Measurements from ENCODE around the gene SDHAF3. TPM values are rescaled to one million over a fixed set of nuclear protein-coding genes. Genes with fewer than 3 reads are reported as not detected.
"Not testable (repeated sequence)": the region's sequence is repeated elsewhere in the genome, so short reads cannot be mapped to it uniquely, and the experiment has no call there.

The SDHAF3 gene
- total and polyA plus RNA-seq, 10 of the 15 experiments (the other 5 are each of a cell fraction or from before 2014, with no cell fraction given) = 24.3 to 124 (median 63.5) TPM

DNA sequence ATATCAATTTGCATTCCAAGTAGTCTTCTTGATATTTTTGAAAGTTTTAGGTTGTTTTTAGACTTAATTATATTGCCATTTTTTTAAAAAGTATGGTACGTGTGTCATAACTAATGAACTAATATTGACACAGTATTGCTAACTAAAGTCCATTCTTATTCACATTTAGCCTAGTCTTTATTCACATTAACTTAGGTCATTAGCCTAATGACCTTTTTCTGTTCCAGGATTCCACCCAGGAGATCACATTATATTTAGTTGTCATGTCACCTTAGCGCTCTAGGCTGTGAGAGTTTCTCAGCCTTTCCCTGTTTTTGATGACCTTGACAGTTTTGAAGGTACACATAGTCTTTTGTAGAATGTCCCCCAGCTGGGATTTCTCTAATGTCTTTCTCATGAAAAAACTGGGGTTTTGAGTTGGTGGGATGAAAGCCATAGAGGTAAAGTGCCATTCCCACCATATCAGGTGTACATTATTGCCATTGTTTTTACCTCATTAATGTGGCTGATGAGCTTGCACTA is 38.5 kb downstream of the SDHAF3 start:
- no peaks in the 10 kb centered on the region for H4K20me1 ChIP-seq (ENCODE audit: control insufficient read depth, insufficient read depth)
- no peaks in the 10 kb centered on the region for H3K36me3 ChIP-seq (ENCODE audit: control insufficient read depth in 2 of 2, insufficient read depth in 2 of 2, low read length in 1 of 2)
- intact Hi-C loops (cut with micrococcal nuclease; ENCODE audit: unreplicated experiment) = no loop called here
- WGBS (ENCODE audit: insufficient coverage, insufficient replicate concordance, low lambda C conversion rate, missing lambda C conversion rate) = 100% methylated on average over 2 of the region's 2 CpGs
- no peak overlapping the region for H3K9ac ChIP-seq (ENCODE audit: control insufficient read depth, insufficient read depth, low read length)
- H3K9me3 ChIP-seq (replicated peaks; ENCODE audit: control insufficient read depth, insufficient read depth, low read length) = no peaks in the 10 kb centered on the region; the same call in 2 of the 3 replicates
- TF ChIP-seq, protein P1, sequence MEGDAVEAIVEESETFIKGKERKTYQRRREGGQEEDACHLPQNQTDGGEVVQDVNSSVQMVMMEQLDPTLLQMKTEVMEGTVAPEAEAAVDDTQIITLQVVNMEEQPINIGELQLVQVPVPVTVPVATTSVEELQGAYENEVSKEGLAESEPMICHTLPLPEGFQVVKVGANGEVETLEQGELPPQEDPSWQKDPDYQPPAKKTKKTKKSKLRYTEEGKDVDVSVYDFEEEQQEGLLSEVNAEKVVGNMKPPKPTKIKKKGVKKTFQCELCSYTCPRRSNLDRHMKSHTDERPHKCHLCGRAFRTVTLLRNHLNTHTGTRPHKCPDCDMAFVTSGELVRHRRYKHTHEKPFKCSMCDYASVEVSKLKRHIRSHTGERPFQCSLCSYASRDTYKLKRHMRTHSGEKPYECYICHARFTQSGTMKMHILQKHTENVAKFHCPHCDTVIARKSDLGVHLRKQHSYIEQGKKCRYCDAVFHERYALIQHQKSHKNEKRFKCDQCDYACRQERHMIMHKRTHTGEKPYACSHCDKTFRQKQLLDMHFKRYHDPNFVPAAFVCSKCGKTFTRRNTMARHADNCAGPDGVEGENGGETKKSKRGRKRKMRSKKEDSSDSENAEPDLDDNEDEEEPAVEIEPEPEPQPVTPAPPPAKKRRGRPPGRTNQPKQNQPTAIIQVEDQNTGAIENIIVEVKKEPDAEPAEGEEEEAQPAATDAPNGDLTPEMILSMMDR (IDR thresholded peaks at IDR 0.05 in 2 of 3, conservative IDR thresholded peaks at IDR 0.05 in 1 of 3; ENCODE audit: control insufficient read depth in 2 of 3, extremely low read depth in 1 of 3, insufficient read depth in 1 of 3, low read depth in 3 of 3, low read length in 3 of 3) = no peak
- TF ChIP-seq FOS (IDR thresholded peaks at IDR 0.05; ENCODE audit: borderline replicate concordance, extremely low read depth, insufficient read length) = no peak
- TF ChIP-seq ZNF217 (IDR thresholded peaks at IDR 0.05) = no peak
- TF ChIP-seq RELA (IDR thresholded peaks at IDR 0.05; ENCODE audit: borderline replicate concordance, partially characterized antibody) = no peak
- TF ChIP-seq SUZ12 (IDR thresholded peaks at IDR 0.05; ENCODE audit: unreplicated experiment) = no peak
- TF ChIP-seq SP1 (IDR thresholded peaks at IDR 0.05; ENCODE audit: low read depth, low read length) = no peak
- no peak for TF ChIP-seq NRF1 (conservative IDR thresholded peaks at IDR 0.05; ENCODE audit: low read depth, low read length)
- no peak for TF ChIP-seq SIN3A (IDR thresholded peaks at IDR 0.05; ENCODE audit: low read depth, low read length)
- TF ChIP-seq POLR2AphosphoS2 (IDR thresholded peaks at IDR 0.05; ENCODE audit: low read depth, low read length) = no peak
- TF ChIP-seq EP300 (IDR thresholded peaks at IDR 0.05; ENCODE audit: borderline replicate concordance in 1 of 2, control insufficient read depth in 1 of 2, low read depth in 2 of 2, low read length in 2 of 2) = no peak
- no peak for TF ChIP-seq ZNF622 (IDR thresholded peaks at IDR 0.05)
- TF ChIP-seq, protein P2, sequence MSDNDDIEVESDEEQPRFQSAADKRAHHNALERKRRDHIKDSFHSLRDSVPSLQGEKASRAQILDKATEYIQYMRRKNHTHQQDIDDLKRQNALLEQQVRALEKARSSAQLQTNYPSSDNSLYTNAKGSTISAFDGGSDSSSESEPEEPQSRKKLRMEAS (IDR thresholded peaks at IDR 0.05; ENCODE audit: low read depth, low read length) = no peak
- no peak for TF ChIP-seq MTA2 (IDR thresholded peaks at IDR 0.05; ENCODE audit: low read depth)
- TF ChIP-seq SIX5 (IDR thresholded peaks at IDR 0.05; ENCODE audit: low read depth, low read length, severe bottlenecking) = no peak
- no peak for TF ChIP-seq FOXM1 (IDR thresholded peaks at IDR 0.05; ENCODE audit: low read depth, low read length)
- no peak for TF ChIP-seq TARDBP (IDR thresholded peaks at IDR 0.05; ENCODE audit: borderline replicate concordance)
- TF ChIP-seq NBN (IDR thresholded peaks at IDR 0.05) = no peak
- TF ChIP-seq RFX5 (IDR thresholded peaks at IDR 0.05; ENCODE audit: low read depth, low read length) = no peak
- ATAC-seq (no peak), FAIRE-seq (no peak), DNase-seq (ENCODE audit: low read depth, low spot score) (no peak)
- no peak overlapping the region for H3K4me2 ChIP-seq (ENCODE audit: control insufficient read depth, insufficient read depth)
- no peak overlapping the region for H3K27ac ChIP-seq (ENCODE audit: control insufficient read depth, insufficient read depth)
- BruUV-seq (replicated peaks) = no TSS peak
- ChIA-PET SMC1A (ENCODE audit: uncharacterized antibody, unreplicated experiment) (interaction anchor here (1.1 to 1.4 kb wide), 3 partner anchors 11 to 23 kb away, joined by 3 to 6 read pairs (median 5); no protein-coding TSS in a partner anchor), RAD21 (ENCODE audit: unreplicated experiment) (no interaction called here), POLR2A (no interaction called here), CTCF (interaction anchor here (1.5 to 2.0 kb wide), 2 partner anchors 11 to 22 kb away, joined by 4 to 5 read pairs; no protein-coding TSS in a partner anchor)
- no peaks in the 10 kb centered on the region for H3K4me1 ChIP-seq (ENCODE audit: control insufficient read depth, insufficient read depth, low read length)
- H3K79me2 ChIP-seq (ENCODE audit: control insufficient read depth, insufficient read depth, low read length) = no peaks in the 10 kb centered on the region
- no peak overlapping the region for H3K4me3 ChIP-seq
- H2AFZ ChIP-seq (ENCODE audit: control insufficient read depth, low read depth, low read length) = no peak overlapping the region
- no peaks in the 10 kb centered on the region for H3K27me3 ChIP-seq (replicated peaks in 1 of 2; ENCODE audit: control insufficient read depth in 2 of 2, insufficient read depth in 2 of 2, low read length in 1 of 2)
- in situ Hi-C loops (cut with MboI) = no loop called here

DNA sequence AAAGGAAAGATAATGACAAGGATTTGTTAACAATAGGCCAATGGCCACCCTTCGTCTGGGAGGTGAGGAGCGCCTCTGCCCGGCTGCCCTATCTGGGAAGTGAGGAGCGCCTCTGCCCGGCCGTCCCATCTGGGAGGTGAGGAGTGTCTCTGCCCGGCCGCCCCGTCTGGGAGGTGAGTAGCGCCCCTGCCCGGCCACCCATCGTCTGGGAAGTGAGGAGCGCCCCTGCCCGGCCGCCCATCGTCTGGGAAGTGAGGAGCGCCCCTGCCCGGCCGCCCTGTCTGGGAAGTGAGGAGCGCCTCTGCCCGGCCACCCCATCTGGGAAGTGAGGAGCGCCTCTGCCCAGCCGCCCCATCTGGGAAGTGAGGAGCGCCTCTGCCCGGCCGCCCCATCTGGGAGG is 42.5 kb downstream of the SDHAF3 start:
- intact Hi-C loops (cut with micrococcal nuclease; ENCODE audit: unreplicated experiment); H2AFZ ChIP-seq (ENCODE audit: control insufficient read depth, low read depth, low read length); FAIRE-seq; H3K36me3 ChIP-seq (ENCODE audit: control insufficient read depth in 2 of 2, insufficient read depth in 2 of 2, low read length in 1 of 2); H3K4me3 ChIP-seq; H3K79me2 ChIP-seq (ENCODE audit: control insufficient read depth, insufficient read depth, low read length); H3K9ac ChIP-seq (ENCODE audit: control insufficient read depth, insufficient read depth, low read length); POLR2A ChIA-PET; H3K9me3 ChIP-seq (replicated peaks; ENCODE audit: control insufficient read depth, insufficient read depth, low read length); in situ Hi-C loops (cut with MboI); ATAC-seq; H4K20me1 ChIP-seq (ENCODE audit: control insufficient read depth, insufficient read depth); H3K4me2 ChIP-seq (ENCODE audit: control insufficient read depth, insufficient read depth); DNase-seq (ENCODE audit: low read depth, low spot score); H3K4me1 ChIP-seq (ENCODE audit: control insufficient read depth, insufficient read depth, low read length); RAD21 ChIA-PET (ENCODE audit: unreplicated experiment); H3K27me3 ChIP-seq (replicated peaks in 1 of 2; ENCODE audit: control insufficient read depth in 2 of 2, insufficient read depth in 2 of 2, low read length in 1 of 2); H3K27ac ChIP-seq (ENCODE audit: control insufficient read depth, insufficient read depth); BruUV-seq (replicated peaks): not testable (repeated sequence)
- ChIA-PET CTCF (interaction anchor here (0.6 to 1.8 kb wide), 2 partner anchors 10 to 19 kb away, joined by 3 to 8 read pairs; no protein-coding TSS in a partner anchor), SMC1A (ENCODE audit: uncharacterized antibody, unreplicated experiment) (interaction anchor here (1.2 kb wide), 1 partner anchor 18 kb away, joined by 3 read pairs; no protein-coding TSS in a partner anchor)
- 98% methylated on average over 22 of the region's 26 CpGs for WGBS (ENCODE audit: insufficient coverage, insufficient replicate concordance, low lambda C conversion rate, missing lambda C conversion rate)

Data from GM12878 (cell line).